ENCODE data around the gene CYP4F11.
"Not testable (repeated sequence)": the region's sequence is repeated elsewhere in the genome, so short reads cannot be mapped to it uniquely, and the experiment has no call there.

The CYP4F11 gene

DNA sequence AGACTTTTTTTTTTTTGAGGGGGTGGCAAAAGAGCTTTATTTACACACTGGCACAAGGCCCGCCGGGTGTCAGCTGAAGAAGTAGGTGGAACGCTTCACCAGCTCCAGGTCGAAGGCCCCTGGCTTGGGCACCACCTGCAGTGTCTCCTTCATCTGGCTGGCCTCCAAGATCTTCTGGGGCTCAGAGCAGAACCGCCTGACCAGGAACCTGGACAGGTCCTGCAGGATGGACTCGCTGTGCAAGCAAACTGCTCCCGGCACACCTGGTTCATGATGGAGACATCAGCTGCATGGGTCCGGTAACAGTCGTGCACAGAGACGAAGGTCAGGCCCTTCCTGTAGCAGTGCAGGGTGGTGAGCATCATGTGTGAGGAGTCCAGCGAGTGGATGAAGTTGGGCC lies 32.1 kb downstream of the CYP4F11 start:
- Histone ChIP-seq H3K9me3 (ENCODE audit: severe bottlenecking) (no peaks in the 10 kb centered on the region), H3K4me3 (ENCODE audit: severe bottlenecking) (no peak overlapping the region), H3K4me1 (ENCODE audit: insufficient read depth, poor library complexity, severe bottlenecking) (no peaks in the 10 kb centered on the region), H3K27ac (ENCODE audit: poor library complexity, severe bottlenecking) (no peak overlapping the region), H3K36me3 (ENCODE audit: low read depth) (no peaks in the 10 kb centered on the region), H3K27me3 (ENCODE audit: insufficient read depth, poor library complexity, severe bottlenecking) (peaks cover 14% of the 10 kb centered on the region)
- no peak for ATAC-seq (ENCODE audit: low read depth)
- TF ChIP-seq, protein P1, sequence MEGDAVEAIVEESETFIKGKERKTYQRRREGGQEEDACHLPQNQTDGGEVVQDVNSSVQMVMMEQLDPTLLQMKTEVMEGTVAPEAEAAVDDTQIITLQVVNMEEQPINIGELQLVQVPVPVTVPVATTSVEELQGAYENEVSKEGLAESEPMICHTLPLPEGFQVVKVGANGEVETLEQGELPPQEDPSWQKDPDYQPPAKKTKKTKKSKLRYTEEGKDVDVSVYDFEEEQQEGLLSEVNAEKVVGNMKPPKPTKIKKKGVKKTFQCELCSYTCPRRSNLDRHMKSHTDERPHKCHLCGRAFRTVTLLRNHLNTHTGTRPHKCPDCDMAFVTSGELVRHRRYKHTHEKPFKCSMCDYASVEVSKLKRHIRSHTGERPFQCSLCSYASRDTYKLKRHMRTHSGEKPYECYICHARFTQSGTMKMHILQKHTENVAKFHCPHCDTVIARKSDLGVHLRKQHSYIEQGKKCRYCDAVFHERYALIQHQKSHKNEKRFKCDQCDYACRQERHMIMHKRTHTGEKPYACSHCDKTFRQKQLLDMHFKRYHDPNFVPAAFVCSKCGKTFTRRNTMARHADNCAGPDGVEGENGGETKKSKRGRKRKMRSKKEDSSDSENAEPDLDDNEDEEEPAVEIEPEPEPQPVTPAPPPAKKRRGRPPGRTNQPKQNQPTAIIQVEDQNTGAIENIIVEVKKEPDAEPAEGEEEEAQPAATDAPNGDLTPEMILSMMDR (IDR thresholded peaks at IDR 0.05; ENCODE audit: poor library complexity, severe bottlenecking), result no peak
- no peak for DNase-seq (ENCODE audit: low spot score)

DNA sequence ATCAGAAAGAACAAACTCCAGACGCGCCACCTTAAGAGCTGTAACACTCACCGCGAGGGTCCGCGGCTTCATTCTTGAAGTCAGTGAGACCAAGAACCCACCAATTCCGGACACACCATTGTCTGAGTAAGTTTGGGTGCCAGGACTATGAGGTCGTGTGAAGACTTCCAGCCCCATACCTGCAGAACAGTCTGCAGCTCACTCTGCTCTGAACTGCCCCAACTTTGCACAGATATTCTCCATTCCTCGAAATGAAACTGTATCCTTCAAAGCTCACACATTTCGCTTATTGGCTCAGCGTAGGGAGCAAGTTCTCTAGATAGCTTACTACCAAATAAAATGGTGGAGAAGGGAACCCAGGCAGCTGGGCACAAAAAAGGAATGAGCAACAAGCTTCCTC lies 33.8 kb downstream of the CYP4F11 start:
- H3K9me3 ChIP-seq (ENCODE audit: severe bottlenecking), result no peaks in the 10 kb centered on the region
- no peak overlapping the region for H3K27ac ChIP-seq (ENCODE audit: poor library complexity, severe bottlenecking)
- peaks cover 14% of the 10 kb centered on the region for H3K27me3 ChIP-seq (ENCODE audit: insufficient read depth, poor library complexity, severe bottlenecking)
- TF ChIP-seq, protein P1 (IDR thresholded peaks at IDR 0.05; ENCODE audit: poor library complexity, severe bottlenecking), result no peak
- no peak overlapping the region for H3K4me3 ChIP-seq (ENCODE audit: severe bottlenecking)
- H3K36me3 ChIP-seq (ENCODE audit: low read depth), result no peaks in the 10 kb centered on the region
- no peaks in the 10 kb centered on the region for H3K4me1 ChIP-seq (ENCODE audit: insufficient read depth, poor library complexity, severe bottlenecking)
- ATAC-seq (ENCODE audit: low read depth) (no peak), DNase-seq (ENCODE audit: low spot score) (no peak)

DNA sequence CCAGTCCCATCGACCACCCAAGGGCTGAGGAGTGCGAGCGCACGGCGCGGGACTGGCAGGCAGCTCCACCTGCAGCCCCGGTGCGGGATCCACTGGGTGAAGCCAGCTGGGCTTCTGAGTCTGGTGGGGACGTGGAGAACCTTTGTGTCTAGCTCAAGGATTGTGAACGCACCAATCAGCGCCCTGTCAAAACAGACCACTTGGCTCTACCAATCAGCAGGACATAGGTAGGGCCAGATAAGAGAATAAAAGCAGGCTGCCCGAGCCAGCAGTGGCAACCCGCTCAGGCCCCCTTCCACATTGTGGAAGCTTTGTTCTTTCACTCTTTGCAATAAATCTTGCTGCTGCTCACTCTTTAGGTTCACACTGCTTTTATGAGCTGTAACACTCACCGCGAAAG lies 34.3 kb downstream of the CYP4F11 start:
- not testable (repeated sequence) for H3K27ac ChIP-seq (ENCODE audit: poor library complexity, severe bottlenecking); H3K36me3 ChIP-seq (ENCODE audit: low read depth); H3K4me1 ChIP-seq (ENCODE audit: insufficient read depth, poor library complexity, severe bottlenecking); H3K4me3 ChIP-seq (ENCODE audit: severe bottlenecking); DNase-seq (ENCODE audit: low spot score); ATAC-seq (ENCODE audit: low read depth); H3K9me3 ChIP-seq (ENCODE audit: severe bottlenecking)
- H3K27me3 ChIP-seq (ENCODE audit: insufficient read depth, poor library complexity, severe bottlenecking), result peaks cover 14% of the 10 kb centered on the region

DNA sequence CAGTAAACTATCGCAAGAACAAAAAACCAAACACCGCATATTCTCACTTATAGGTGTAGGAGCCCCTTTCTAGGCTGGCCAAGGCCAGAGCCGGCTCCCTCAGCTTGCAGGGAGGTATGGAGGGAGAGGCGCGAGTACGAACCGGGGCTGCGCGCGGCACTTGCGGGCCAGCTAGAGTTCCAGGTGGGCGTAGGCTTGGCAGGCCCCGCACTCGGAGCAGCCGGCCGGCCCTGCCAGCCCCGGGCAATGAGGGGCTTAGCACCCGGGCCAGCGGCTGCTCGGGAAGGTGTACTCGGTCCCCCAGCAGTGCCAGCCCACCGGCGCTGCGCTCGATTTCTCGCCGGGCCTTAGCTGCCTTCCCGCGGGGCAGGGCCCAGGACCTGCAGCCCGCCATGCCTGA lies 34.8 kb downstream of the CYP4F11 start:
- not testable (repeated sequence) for DNase-seq (ENCODE audit: low spot score); H3K9me3 ChIP-seq (ENCODE audit: severe bottlenecking); ATAC-seq (ENCODE audit: low read depth); H3K4me1 ChIP-seq (ENCODE audit: insufficient read depth, poor library complexity, severe bottlenecking); H3K27ac ChIP-seq (ENCODE audit: poor library complexity, severe bottlenecking); H3K4me3 ChIP-seq (ENCODE audit: severe bottlenecking); H3K36me3 ChIP-seq (ENCODE audit: low read depth)
- H3K27me3 ChIP-seq (ENCODE audit: insufficient read depth, poor library complexity, severe bottlenecking), result peaks cover 14% of the 10 kb centered on the region

DNA sequence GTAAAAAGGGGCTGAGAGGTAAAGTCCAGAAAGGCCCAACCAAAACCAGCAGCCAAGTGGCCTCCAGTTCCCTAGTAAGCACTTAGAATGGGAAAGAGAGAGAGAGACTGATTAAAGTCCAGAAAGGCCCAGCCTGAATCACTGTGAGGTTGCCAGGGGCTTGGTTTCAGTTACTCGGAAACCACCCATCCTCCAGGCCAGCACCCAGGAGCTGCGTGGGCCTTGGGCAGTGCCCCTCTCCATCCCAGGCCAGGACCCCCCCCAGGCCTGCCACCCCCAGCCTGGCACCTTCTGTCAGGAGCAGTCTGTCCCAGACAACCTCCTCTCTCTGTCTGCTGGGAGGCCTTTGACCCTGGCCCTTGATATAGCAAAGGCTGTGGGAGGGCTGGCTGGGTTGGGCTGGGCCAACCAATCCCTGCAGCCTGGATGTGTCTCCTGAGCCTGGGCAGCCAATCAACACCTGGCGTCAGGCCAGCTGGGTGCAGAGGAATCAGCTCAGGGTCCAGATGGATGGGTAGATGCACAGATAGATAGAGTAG lies 36.5 kb downstream of the CYP4F11 start, which contains the start of gene CYP4F2:
Gene CYP4F2, minus strand, starts transcription at position 337 of the 539 bp plus-strand sequence. CDS start 463 bp downstream, outside the sequence.
- no peaks in the 10 kb centered on the region for H3K36me3 ChIP-seq (ENCODE audit: low read depth)
- H3K4me3 ChIP-seq (ENCODE audit: severe bottlenecking), result no peak within 1 kb of the TSS
- H3K27ac ChIP-seq (ENCODE audit: poor library complexity, severe bottlenecking), result no peak within 1 kb of the TSS
- TF ChIP-seq, protein P1 (IDR thresholded peaks at IDR 0.05; ENCODE audit: poor library complexity, severe bottlenecking), result no peak
- peaks cover 14% of the 10 kb centered on the region for H3K27me3 ChIP-seq (ENCODE audit: insufficient read depth, poor library complexity, severe bottlenecking)
- no peak for DNase-seq (ENCODE audit: low spot score)
- H3K9me3 ChIP-seq (ENCODE audit: severe bottlenecking), result no peaks in the 10 kb centered on the region
- no peaks in the 10 kb centered on the region for H3K4me1 ChIP-seq (ENCODE audit: insufficient read depth, poor library complexity, severe bottlenecking)
- ATAC-seq (ENCODE audit: low read depth), result no peak

DNA sequence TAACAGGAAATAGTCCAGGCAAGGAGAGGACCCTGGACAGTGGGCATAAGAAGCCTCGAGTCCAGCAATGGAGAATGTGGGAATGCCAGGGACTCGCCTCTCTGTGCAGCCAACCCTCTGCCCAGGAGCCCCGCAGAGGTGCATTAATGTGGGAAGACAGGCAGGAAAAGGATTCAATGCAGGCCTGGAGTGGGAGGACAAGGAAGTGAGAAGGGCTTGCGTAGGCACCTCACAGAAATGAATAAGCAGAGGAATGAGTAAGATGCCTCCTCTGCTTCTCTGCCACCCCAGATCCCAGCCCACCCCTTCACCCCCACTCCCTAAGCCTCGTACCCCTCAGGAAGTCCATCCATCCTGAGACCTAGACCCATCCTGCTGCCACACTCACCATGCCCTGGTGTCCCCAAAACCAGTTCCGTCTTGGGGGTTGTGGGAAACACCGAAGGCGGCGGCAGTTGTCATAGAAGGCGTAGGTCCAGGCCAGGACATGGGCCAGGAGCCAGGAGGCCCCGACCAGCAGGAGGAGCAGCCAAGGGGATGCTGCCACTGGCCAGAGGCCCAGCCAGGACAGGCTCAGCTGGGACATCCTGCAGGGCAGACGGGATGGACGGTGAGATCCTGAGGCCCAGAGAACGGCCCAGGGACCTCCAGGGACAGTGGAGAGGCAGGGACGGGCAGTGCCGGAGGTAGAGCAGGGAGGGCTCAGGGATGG lies 37.1 kb downstream of the CYP4F11 start:
- TF ChIP-seq, protein P1 (IDR thresholded peaks at IDR 0.05; ENCODE audit: poor library complexity, severe bottlenecking), result no peak
- Histone ChIP-seq H3K4me3 (ENCODE audit: severe bottlenecking) (no peak overlapping the region), H3K36me3 (ENCODE audit: low read depth) (no peaks in the 10 kb centered on the region), H3K27me3 (ENCODE audit: insufficient read depth, poor library complexity, severe bottlenecking) (peaks cover 14% of the 10 kb centered on the region), H3K4me1 (ENCODE audit: insufficient read depth, poor library complexity, severe bottlenecking) (no peaks in the 10 kb centered on the region), H3K9me3 (ENCODE audit: severe bottlenecking) (no peaks in the 10 kb centered on the region), H3K27ac (ENCODE audit: poor library complexity, severe bottlenecking) (no peak overlapping the region)
- no peak for DNase-seq (ENCODE audit: low spot score)
- no peak for ATAC-seq (ENCODE audit: low read depth)

All from RWPE2 (cell line).